Activated CD4-positive, CD25-positive, alpha-beta regulatory T cell treated with anti-CD3 and anti-CD28 coated beads, Interleukin-2, amount 50 U/mL, for 72 hours (primary cell): ENCODE results near the gene ABCA7.

ENCODE experiments used
- DNase-seq: peaks from one replicate; pipeline ENCODE4 v3.0.0; 2021

The ABCA7 gene

GRCh38 chr19:1041835-1042685 lies 2.2 kb downstream of the ABCA7 start:
- DNase-seq: no peak

GRCh38 chr19:1042689-1043511 lies 3.0 kb downstream of the ABCA7 start:
- no peak for DNase-seq

- peak; percentile 77 for DNase-seq
Observed at GRCh38 chr19:1045247-1045603, 5.3 kb downstream of the ABCA7 start.

- no peak for DNase-seq
Observed at GRCh38 chr19:1046117-1046626, 6.3 kb downstream of the ABCA7 start.

- no peak for DNase-seq
Observed at GRCh38 chr19:1046836-1047695, 7.2 kb downstream of the ABCA7 start.

GRCh38 chr19:1047696-1048147 lies 7.8 kb downstream of the ABCA7 start:
- DNase-seq: no peak

- DNase-seq: no peak
Observed at GRCh38 chr19:1049106-1049505, 9.2 kb downstream of the ABCA7 start.

- DNase-seq: no peak
Observed at GRCh38 chr19:1049800-1050199, 9.9 kb downstream of the ABCA7 start.

GRCh38 chr19:1050989-1051788 lies 11.3 kb downstream of the ABCA7 start:
- no peak for DNase-seq

GRCh38 chr19:1051791-1052190 lies 11.9 kb downstream of the ABCA7 start:
- no peak for DNase-seq

- no peak for DNase-seq
Observed at GRCh38 chr19:1052349-1052975, 12.6 kb downstream of the ABCA7 start.

- no peak for DNase-seq
Observed at GRCh38 chr19:1053176-1054101, 13.5 kb downstream of the ABCA7 start.

- DNase-seq: no peak
Observed at GRCh38 chr19:1054102-1055027, 14.5 kb downstream of the ABCA7 start.

- no peak for DNase-seq
Observed at GRCh38 chr19:1055028-1055425, 15.1 kb downstream of the ABCA7 start.

- DNase-seq: no peak
Observed at GRCh38 chr19:1055886-1056620, 16.1 kb downstream of the ABCA7 start.

- no peak for DNase-seq
Observed at GRCh38 chr19:1057176-1057855, 17.4 kb downstream of the ABCA7 start.

- no peak for DNase-seq
Observed at GRCh38 chr19:1058112-1058511, 18.2 kb downstream of the ABCA7 start.

- DNase-seq: no peak
Observed at GRCh38 chr19:1060689-1061088, 20.8 kb downstream of the ABCA7 start.
